HG02970 (cell line): ENCODE results near the gene SH2B3.
A peak's percentile ranks its signal among the peaks of the same experiment; 100 is the strongest.
"Not testable (repeated sequence)": the region's sequence is repeated elsewhere in the genome, so short reads cannot be mapped to it uniquely, and the experiment has no call there.

Experiments used
- ATAC-seq: cut with Tn5 transposase; IDR thresholded peaks from one replicate; pipeline ENCODE4 v1.9.1; 2021; ENCODE audit warnings: mild to moderate bottlenecking, moderate library complexity, moderate number of reproducible peaks; ENCODE audit not compliant: unreplicated experiment, low FRiP score

SH2B3 gene

GRCh38 chr12:111386885-111387284 is 18.8 kb upstream of the SH2B3 start:
- ATAC-seq: no peak

GRCh38 chr12:111387747-111388323 is 17.9 kb upstream of the SH2B3 start:
- ATAC-seq: no peak

- ATAC-seq: no peak
These were observed 16.1 kb upstream of the SH2B3 start for GRCh38 chr12:111389635-111390034.

- no peak for ATAC-seq
These were observed 14.8 kb upstream of the SH2B3 start for GRCh38 chr12:111390910-111391309.

- no peak for ATAC-seq
These were observed 11.9 kb upstream of the SH2B3 start for GRCh38 chr12:111393700-111394300.

- ATAC-seq: no peak
These were observed 11.2 kb upstream of the SH2B3 start for GRCh38 chr12:111394480-111394879.

- no peak for ATAC-seq
These were observed 10.2 kb upstream of the SH2B3 start for GRCh38 chr12:111395336-111396187.

- ATAC-seq: not testable (repeated sequence)
These were observed 9.5 kb upstream of the SH2B3 start for GRCh38 chr12:111396271-111396670.

- peak; percentile 67 for ATAC-seq
These were observed 8.8 kb upstream of the SH2B3 start for GRCh38 chr12:111396726-111397445.

- no peak for ATAC-seq
These were observed 7.2 kb upstream of the SH2B3 start for GRCh38 chr12:111398530-111398929.

GRCh38 chr12:111399741-111400404 is 5.8 kb upstream of the SH2B3 start:
- ATAC-seq: not testable (repeated sequence)

GRCh38 chr12:111401167-111401605 is 4.5 kb upstream of the SH2B3 start:
- ATAC-seq: no peak

- not testable (repeated sequence) for ATAC-seq
These were observed 3.3 kb upstream of the SH2B3 start for GRCh38 chr12:111402490-111402824.

- peak; percentile 15 for ATAC-seq
These were observed 1.2 kb upstream of the SH2B3 start for GRCh38 chr12:111404362-111405148.

GRCh38 chr12:111405149-111405858 is 419 bp upstream of the SH2B3 start:
- peak; percentile 57 for ATAC-seq

GRCh38 chr12:111406474-111407376 is 1.0 kb downstream of the SH2B3 start:
- ATAC-seq: no peak

GRCh38 chr12:111407377-111408115 is 1.8 kb downstream of the SH2B3 start:
- no peak for ATAC-seq

GRCh38 chr12:111408116-111408440 is 2.4 kb downstream of the SH2B3 start:
- no peak for ATAC-seq
